Vagina (tissue), 2 donors: ENCODE measurements around the gene SLC25A4.

Experiments
- CTCF ChIP-seq, 3 experiments: fragments of 450-650 bp in 2 of 3; fragments of 200-600 bp in 1 of 3; sonication (generic) in 1 of 3; IDR thresholded peaks; one replicate each; pipeline ENCODE4 v1.5.1; 2017 to 2019; ENCODE audit warnings: antibody characterized with exemption in 3 of 3, mild to moderate bottlenecking in 2 of 3, moderate library complexity in 2 of 3
- POLR2A ChIP-seq, 2 donors: fragments of 450-650 bp; IDR thresholded peaks; one replicate each; pipeline ENCODE4 v1.6.1; 2017; ENCODE audit warnings: antibody characterized with exemption in 2 of 2, mild to moderate bottlenecking in 2 of 2, moderate library complexity in 2 of 2

GRCh38 chr4:185190306-185190856 is 47.3 kb downstream of the SLC25A4 start:
- no peak for TF ChIP-seq CTCF (IDR thresholded peaks at IDR 0.05)
- TF ChIP-seq POLR2A (IDR thresholded peaks at IDR 0.05): no peak
